Ascending aorta (tissue), 2 donors: ENCODE data around the gene LCN15. TPM values are rescaled to one million over a fixed set of nuclear protein-coding genes. Genes with fewer than 3 reads are reported as not detected.
A peak's percentile ranks its signal among the peaks of the same experiment; 100 is the strongest.
"Not testable (repeated sequence)": the region's sequence is repeated elsewhere in the genome, so short reads cannot be mapped to it uniquely, and the experiment has no call there.

Experiments
- DNase-seq, 2 donors: peaks; one replicate each; pipeline ENCODE4 v3.0.0-alpha.2; 2019; ENCODE audit warnings: low spot score in 2 of 2
- H3K27ac ChIP-seq, 2 donors: fragments of 200-600 bp; sonication (generic); one replicate each; pipeline ENCODE4 v1.5.1; 2016 to 2017; ENCODE audit warnings: mild to moderate bottlenecking in 1 of 2
- H3K27me3 ChIP-seq: fragments of 200-600 bp; sonication (generic); one replicate; pipeline ENCODE4 v1.5.1; 2017
- H3K36me3 ChIP-seq, 2 donors: fragments of 200-600 bp; sonication (generic); one replicate each; pipeline ENCODE4 v1.5.1; 2016
- H3K4me1 ChIP-seq, 2 donors: fragments of 200-600 bp; sonication (generic); one replicate each; pipeline ENCODE4 v1.5.1; 2016 to 2017; ENCODE audit warnings: mild to moderate bottlenecking in 1 of 2
- H3K4me3 ChIP-seq, 2 donors: fragments of 200-600 bp; sonication (generic); one replicate each; pipeline ENCODE4 v1.5.1; 2016 to 2017; ENCODE audit warnings: mild to moderate bottlenecking in 1 of 2
- H3K9me3 ChIP-seq, 2 donors: fragments of 200-600 bp; sonication (generic); one replicate each; pipeline ENCODE4 v1.5.1; 2016
- CTCF ChIP-seq, 3 experiments: fragments of 200-600 bp in 2 of 3; fragments of 450-650 bp in 1 of 3; sonication (generic) in 2 of 3; IDR thresholded peaks; one replicate each; pipeline ENCODE4 v1.5.1; 2016 to 2019; ENCODE audit warnings: antibody characterized with exemption in 3 of 3, mild to moderate bottlenecking in 1 of 3, moderate library complexity in 1 of 3
- intact Hi-C: fragments of 100-400 bp; cut with DNase I; formaldehyde crosslinking; loops from one replicate; pipeline ENCODE4 v1.15.1; 2023
- total RNA-seq: library from RNA; depleted of rRNA; stranded (reverse); fragments of >200 nt; gene quantifications from one replicate; pipeline ENCODE4 v1.1.0, GENCODE V29; 2016

Gene LCN15
- total RNA-seq, 1 donor from 2014 or later: not detected

GRCh38 chr9:136802321-136802720 is 38.0 kb upstream of the LCN15 start:
- no peak overlapping the region for H3K27ac ChIP-seq
- peaks cover 7 to 23% of the 10 kb centered on the region in 2 donors for H3K4me1 ChIP-seq
- intact Hi-C loops: no loop called here
- TF ChIP-seq CTCF (IDR thresholded peaks at IDR 0.05): no peak
- peaks cover 11% of the 10 kb centered on the region for H3K27me3 ChIP-seq
- no peak overlapping the region for H3K4me3 ChIP-seq
- no peaks in the 10 kb centered on the region for H3K36me3 ChIP-seq
- no peak for DNase-seq
- no peaks in the 10 kb centered on the region for H3K9me3 ChIP-seq

DNA sequence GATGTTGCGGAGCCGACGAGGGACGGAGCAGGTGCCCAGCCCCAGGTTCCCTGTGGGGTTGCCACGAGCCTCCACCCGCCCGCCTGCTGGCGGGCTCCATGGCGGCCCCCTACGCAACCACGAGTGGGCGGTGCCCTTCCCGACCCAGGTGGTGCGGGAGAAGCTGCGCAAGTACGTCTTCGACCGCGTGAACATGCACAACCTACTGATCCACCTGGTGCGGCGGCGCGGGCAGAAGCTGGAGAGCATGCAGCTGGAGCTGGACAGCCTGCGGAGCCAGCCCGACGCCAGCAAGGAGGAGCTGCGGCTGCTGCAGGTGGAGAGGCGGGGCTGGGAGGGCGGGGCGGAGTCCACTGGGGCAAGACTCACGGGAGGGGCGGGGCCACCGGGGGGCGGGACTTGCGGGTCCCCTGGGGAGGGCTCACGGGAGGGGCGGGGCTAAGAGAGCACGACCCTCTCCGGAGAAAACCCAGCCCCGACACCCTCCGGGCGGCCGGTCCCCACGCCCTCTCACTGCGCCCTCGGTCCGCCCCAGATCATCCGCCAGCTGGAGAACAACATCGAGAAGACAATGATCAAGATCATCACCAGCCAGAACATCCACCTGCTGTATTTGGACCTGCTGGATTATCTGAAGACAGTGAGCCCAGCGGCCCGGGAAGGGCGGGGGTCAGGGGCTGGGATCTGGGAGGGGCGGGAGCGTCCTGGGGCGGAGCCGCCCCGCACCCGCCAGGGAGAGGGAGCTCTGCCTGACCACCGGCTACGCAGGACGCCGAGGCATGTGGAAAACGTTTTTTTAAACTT is 35.7 kb upstream of the LCN15 start:
- Histone ChIP-seq H3K27me3 (peaks cover 11% of the 10 kb centered on the region), H3K4me1 (peaks cover 7 to 13% of the 10 kb centered on the region in 2 donors), H3K9me3 (no peaks in the 10 kb centered on the region), H3K36me3 (no peaks in the 10 kb centered on the region), H3K4me3 (peak overlapping the region; percentile 25 to 54), H3K27ac (no peak overlapping the region)
- intact Hi-C loops: loop anchor here (10.0 kb wide), 1 partner anchor 425 kb away; the partner anchor contains the start of genes CYSRT1, RNF208 and RNF224
- DNase-seq: no peak
- no peak for TF ChIP-seq CTCF (IDR thresholded peaks at IDR 0.05)

DNA sequence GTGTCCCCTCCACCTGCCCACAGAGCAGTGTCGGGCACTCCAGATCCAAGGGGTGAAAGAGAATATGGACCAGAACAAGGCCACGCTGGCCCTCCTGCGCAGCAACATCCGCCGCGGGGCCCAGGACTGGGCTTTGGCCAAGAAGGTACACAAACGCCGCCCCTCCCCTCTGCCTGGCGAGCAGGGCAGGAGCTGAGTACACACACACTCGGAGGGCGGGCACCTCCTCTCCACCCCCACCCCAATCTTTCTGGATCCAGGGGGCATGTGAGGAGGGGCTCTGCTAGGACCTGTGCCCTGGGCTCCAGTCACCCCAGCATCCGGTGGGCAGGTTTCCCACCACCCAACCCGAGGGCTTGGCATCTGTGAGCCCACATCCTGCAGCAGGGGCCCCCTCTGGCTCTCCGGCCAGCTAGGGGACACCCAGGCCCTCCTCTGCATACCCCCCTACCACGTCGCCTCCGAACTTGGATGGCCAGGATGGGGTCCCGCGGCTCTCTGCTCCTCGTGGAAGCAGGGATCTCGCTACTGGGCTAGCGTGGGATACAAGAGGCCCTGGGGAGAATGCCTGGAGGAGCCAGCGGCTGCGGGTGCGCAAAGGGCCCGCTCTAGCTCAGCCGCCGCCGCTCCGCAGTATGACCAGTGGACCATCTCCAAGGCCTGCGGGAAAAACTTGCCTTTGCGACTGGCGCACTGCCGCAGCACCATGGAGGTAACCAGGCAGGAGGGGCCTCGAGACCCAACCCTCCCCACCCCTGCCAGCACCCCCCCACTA is 34.9 kb upstream of the LCN15 start:
- Histone ChIP-seq H3K36me3 (no peaks in the 10 kb centered on the region), H3K9me3 (no peaks in the 10 kb centered on the region), H3K27ac (no peak overlapping the region), H3K4me1 (peaks cover 7 to 13% of the 10 kb centered on the region in 2 donors), H3K4me3 (peak overlapping the region; percentile 25 to 54), H3K27me3 (peaks cover 11% of the 10 kb centered on the region)
- no peak for DNase-seq
- no peak for TF ChIP-seq CTCF (IDR thresholded peaks at IDR 0.05)
- intact Hi-C loops: loop anchor here (10.0 kb wide), 1 partner anchor 426 kb away; the partner anchor contains the start of genes CYSRT1, RNF208 and RNF224

DNA sequence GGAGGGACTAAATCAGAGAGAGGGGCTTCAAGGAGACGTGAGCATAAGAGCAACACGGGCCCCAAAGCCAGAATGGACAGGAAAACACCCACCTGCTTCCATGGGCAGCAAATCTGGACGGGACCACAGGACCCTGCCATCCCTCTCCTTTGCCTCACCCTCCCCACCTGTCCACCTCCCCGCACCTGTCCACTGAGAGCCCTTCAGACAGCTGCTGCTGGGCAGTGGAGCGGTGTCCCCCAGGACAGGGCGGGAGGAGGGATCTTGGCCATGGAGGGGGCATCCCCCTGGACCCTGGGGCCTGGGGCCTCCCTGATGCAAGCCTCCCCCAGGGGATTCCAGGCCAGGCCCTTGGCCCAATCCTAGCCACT is 34.4 kb upstream of the LCN15 start:
- no peak for DNase-seq
- no peak for TF ChIP-seq CTCF (IDR thresholded peaks at IDR 0.05)
- Histone ChIP-seq H3K9me3 (no peaks in the 10 kb centered on the region), H3K36me3 (no peaks in the 10 kb centered on the region), H3K4me1 (peaks cover 7 to 13% of the 10 kb centered on the region in 2 donors), H3K27me3 (peaks cover 11% of the 10 kb centered on the region), H3K27ac (no peak overlapping the region), H3K4me3 (no peak overlapping the region)
- intact Hi-C loops: loop anchor here (10.0 kb wide), 1 partner anchor 426 kb away; the partner anchor contains the start of genes CYSRT1, RNF208 and RNF224

DNA sequence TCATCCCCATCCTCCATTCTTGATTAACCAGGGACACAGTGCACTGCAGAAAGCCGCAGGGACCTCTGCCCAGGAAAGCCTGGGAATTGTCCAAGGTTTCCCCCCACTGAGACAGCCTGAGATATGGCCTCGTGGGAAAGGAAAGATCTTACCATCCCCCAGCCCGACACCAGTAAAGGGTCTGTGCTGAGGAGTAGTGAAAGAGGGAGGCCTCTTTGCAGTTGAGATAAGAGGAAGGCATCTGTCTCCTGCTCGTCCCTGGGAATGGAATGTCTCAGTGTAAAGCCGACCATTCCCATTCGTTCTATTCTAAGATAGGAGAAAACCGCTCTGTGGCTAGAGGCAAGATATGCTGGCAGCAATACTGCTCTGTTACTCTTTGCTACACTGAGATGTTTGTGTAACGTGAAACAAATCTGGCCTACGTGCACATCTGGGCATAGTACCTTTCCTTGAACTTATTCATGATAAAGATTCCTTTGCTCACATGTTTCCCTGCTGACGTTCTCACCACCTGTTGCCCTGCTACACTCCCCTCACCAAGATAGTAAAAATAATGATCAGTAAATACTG is 32.5 kb upstream of the LCN15 start:
- H3K4me1 ChIP-seq: peaks cover 7 to 19% of the 10 kb centered on the region in 2 donors
- not testable (repeated sequence) for DNase-seq

More for the DNA sequence above, 32.5 kb upstream of the LCN15 start:
- not testable (repeated sequence) for H3K36me3 ChIP-seq, H3K27ac ChIP-seq, H3K4me3 ChIP-seq, H3K9me3 ChIP-seq
- peaks cover 11% of the 10 kb centered on the region for H3K27me3 ChIP-seq
- intact Hi-C loops: loop anchor here (10.0 kb wide), 1 partner anchor 428 kb away; the partner anchor contains the start of genes CYSRT1, RNF208 and RNF224
